Keratinocyte (primary cell): ENCODE measurements around the gene ZIC4. TPM values are rescaled to one million over a fixed set of nuclear protein-coding genes. Genes with fewer than 3 reads are reported as not detected.

Experiments used
- DNase-seq: peaks from one replicate; pipeline ENCODE4 v3.0.0-alpha.2; 2011; ENCODE audit warnings: low read depth, missing footprints, low spot score
- FAIRE-seq: peaks from 2 replicates; lab custom pipeline; 2011; peaks lifted over from hg19 to GRCh38; lab: Jason Lieb, UNC
- H2AFZ ChIP-seq: 2 replicates; pipeline ENCODE4 v1.6.0; 2012; ENCODE audit warnings: low read length, control low read depth, inconsistent platforms; ENCODE audit not compliant: control insufficient read depth
- H3K27ac ChIP-seq: 2 replicates; pipeline ENCODE4 v1.5.1; 2011; ENCODE audit warnings: low read length; ENCODE audit not compliant: control insufficient read depth, insufficient read depth
- H3K27me3 ChIP-seq: 3 replicates; pipeline ENCODE4 v1.6.0; 2011; ENCODE audit warnings: low read length; ENCODE audit not compliant: control insufficient read depth, insufficient read depth; ENCODE audit errors: extremely low read depth
- H3K36me3 ChIP-seq, 2 experiments: 2 replicates in 1 of 2; 3 replicates in 1 of 2; pipeline ENCODE4 v1.5.1; 2011; ENCODE audit warnings: low read length in 2 of 2, mild to moderate bottlenecking in 1 of 2; ENCODE audit not compliant: control insufficient read depth in 2 of 2, insufficient read depth in 2 of 2; ENCODE audit errors: extremely low read depth in 1 of 2
- H3K4me1 ChIP-seq: 3 replicates; pipeline ENCODE4 v1.5.1; 2011; ENCODE audit warnings: low read length; ENCODE audit not compliant: control insufficient read depth, insufficient read depth; ENCODE audit errors: extremely low read depth
- H3K4me2 ChIP-seq: 3 replicates; pipeline ENCODE4 v1.6.0; 2011; ENCODE audit warnings: low read depth, low read length; ENCODE audit not compliant: control insufficient read depth, insufficient read depth; ENCODE audit errors: extremely low read depth
- H3K4me3 ChIP-seq, 3 experiments: fragments of 200-600 bp in 1 of 3; sonication (generic) in 1 of 3; 2 replicates in 2 of 3; 3 replicates in 1 of 3; pipeline ENCODE4 v1.5.1; 2011 to 2016; ENCODE audit warnings: low read length in 3 of 3, mild to moderate bottlenecking in 3 of 3, control low read depth in 2 of 3, inconsistent platforms in 1 of 3, low read depth in 1 of 3, mixed read lengths in 1 of 3, mixed run types in 1 of 3, moderate library complexity in 1 of 3; ENCODE audit not compliant: control insufficient read depth in 2 of 3, insufficient read depth in 2 of 3; ENCODE audit errors: extremely low read depth in 1 of 3
- H3K79me2 ChIP-seq: 2 replicates; pipeline ENCODE4 v1.6.0; 2012; ENCODE audit warnings: low read length; ENCODE audit not compliant: control insufficient read depth, insufficient read depth
- H3K9ac ChIP-seq: 3 replicates; pipeline ENCODE4 v1.6.0; 2011; ENCODE audit warnings: low read length; ENCODE audit not compliant: control insufficient read depth, insufficient read depth; ENCODE audit errors: extremely low read depth
- H3K9me1 ChIP-seq: 3 replicates; pipeline ENCODE4 v1.6.0; 2011; ENCODE audit warnings: low read length; ENCODE audit not compliant: control insufficient read depth, insufficient read depth; ENCODE audit errors: extremely low read depth
- H3K9me3 ChIP-seq: 2 replicates; pipeline ENCODE4 v1.5.1; 2012; ENCODE audit warnings: low read depth, low read length; ENCODE audit not compliant: control insufficient read depth
- H4K20me1 ChIP-seq: 3 replicates; pipeline ENCODE4 v1.6.0; 2011; ENCODE audit warnings: low read length; ENCODE audit not compliant: control insufficient read depth, insufficient read depth; ENCODE audit errors: extremely low read depth
- CTCF ChIP-seq, 3 experiments: IDR thresholded peaks in 1 of 3; conservative IDR thresholded peaks in 1 of 3; optimal IDR thresholded peaks in 1 of 3; 2 replicates in 2 of 3; 3 replicates in 1 of 3; pipeline versions ENCODE3 to v1.5.1; 2011; ENCODE audit warnings: low read length in 3 of 3, mild to moderate bottlenecking in 3 of 3, moderate library complexity in 2 of 3, control low read depth in 1 of 3, inconsistent platforms in 1 of 3; ENCODE audit not compliant: insufficient read depth in 2 of 3; ENCODE audit errors: extremely low read depth in 1 of 3
- EZH2 ChIP-seq: IDR thresholded peaks from one replicate; pipeline ENCODE4 v1.6.1; 2012; ENCODE audit warnings: inconsistent platforms, mild to moderate bottlenecking, low read length, moderate library complexity
- dilution Hi-C: fragments of 300-500 bp; cut with MboI; formaldehyde crosslinking; loops from one replicate; pipeline ENCODE4 v1.7.0; 2020; ENCODE audit warnings: low sequenced_read_pairs; ENCODE audit not compliant: extremely low pct_ligation_motif_present
- polyA plus RNA-seq, 5 experiments: library from polyadenylated mRNA; depleted of rRNA in 3 of 5; stranded (reverse) in 3 of 5; stranded (forward) in 1 of 5; unstranded in 1 of 5; fragments of >200 nt; gene quantifications; 1 replicate in 1 of 5; 2 replicates in 3 of 5; 3 replicates in 1 of 5; pipeline versions ENCODE4 v1.2.1 to v1.2.3, GENCODE V29; 2011 to 2012; ENCODE audit warnings: missing spikeins in 2 of 5, low read depth in 1 of 5, low replicate concordance in 1 of 5

Gene ZIC4
- polyA plus RNA-seq, 1 donor (not counting 4 experiments of a cell fraction or from before 2014, with no cell fraction given): not detected

GRCh38 chr3:147400999-147401398 lies 5.3 kb downstream of the ZIC4 start:
- peaks cover under 1% of the 10 kb centered on the region for H3K9me3 ChIP-seq
- peaks cover 51% of the 10 kb centered on the region for H3K27me3 ChIP-seq
- no peaks in the 10 kb centered on the region for H3K4me1 ChIP-seq
- DNase-seq (no peak), FAIRE-seq (no peak)
- H3K27ac ChIP-seq: no peak overlapping the region
- no peak for TF ChIP-seq EZH2
- no peak for TF ChIP-seq CTCF (optimal IDR thresholded peaks at IDR 0.05 in 1 of 3, IDR thresholded peaks at IDR 0.05 in 1 of 3, conservative IDR thresholded peaks at IDR 0.05 in 1 of 3; ENCODE audit: extremely low read depth in 1 of 3, insufficient read depth in 2 of 3, low read length in 3 of 3)
- no peaks in the 10 kb centered on the region for H3K79me2 ChIP-seq
- no peak overlapping the region for H3K9ac ChIP-seq
- no peaks in the 10 kb centered on the region for H3K36me3 ChIP-seq
- dilution Hi-C loops: no loop called here
- no peaks in the 10 kb centered on the region for H4K20me1 ChIP-seq
- no peak overlapping the region for H3K4me2 ChIP-seq
- no peak overlapping the region for H2AFZ ChIP-seq
- no peak overlapping the region for H3K4me3 ChIP-seq
- no peaks in the 10 kb centered on the region for H3K9me1 ChIP-seq

GRCh38 chr3:147400111-147400510 lies 6.2 kb downstream of the ZIC4 start:
- H3K27ac ChIP-seq: no peak overlapping the region
- H2AFZ ChIP-seq: no peak overlapping the region
- H3K9me3 ChIP-seq: peaks cover 3% of the 10 kb centered on the region
- TF ChIP-seq EZH2 (no peak), CTCF (optimal IDR thresholded peaks at IDR 0.05 in 1 of 3, IDR thresholded peaks at IDR 0.05 in 1 of 3, conservative IDR thresholded peaks at IDR 0.05 in 1 of 3; ENCODE audit: extremely low read depth in 1 of 3, insufficient read depth in 2 of 3, low read length in 3 of 3) (no peak)
- H4K20me1 ChIP-seq: no peaks in the 10 kb centered on the region
- no peak overlapping the region for H3K9ac ChIP-seq
- H3K79me2 ChIP-seq: no peaks in the 10 kb centered on the region
- H3K9me1 ChIP-seq: no peaks in the 10 kb centered on the region
- H3K27me3 ChIP-seq: peaks cover 51% of the 10 kb centered on the region
- dilution Hi-C loops: no loop called here
- no peaks in the 10 kb centered on the region for H3K4me1 ChIP-seq
- no peaks in the 10 kb centered on the region for H3K36me3 ChIP-seq
- FAIRE-seq: no peak
- no peak overlapping the region for H3K4me2 ChIP-seq
- DNase-seq: no peak
- no peak overlapping the region for H3K4me3 ChIP-seq
